Measurements from ENCODE around the gene PPFIBP1.
"Not testable (repeated sequence)": the region's sequence is repeated elsewhere in the genome, so short reads cannot be mapped to it uniquely, and the experiment has no call there.

PPFIBP1 gene

GRCh38 chr12:27598866-27599265 is 74.9 kb downstream of the PPFIBP1 start:
- not testable (repeated sequence) for DNase-seq

GRCh38 chr12:27601056-27601828 is 77.2 kb downstream of the PPFIBP1 start:
- not testable (repeated sequence) for DNase-seq

- DNase-seq: no peak
Observed at GRCh38 chr12:27602516-27602915, 78.5 kb downstream of the PPFIBP1 start.

GRCh38 chr12:27604431-27604830 is 80.4 kb downstream of the PPFIBP1 start:
- DNase-seq: no peak

- DNase-seq: no peak
Observed at GRCh38 chr12:27606986-27607385, 83.0 kb downstream of the PPFIBP1 start.

- DNase-seq: no peak
Observed at GRCh38 chr12:27607591-27607990, 83.6 kb downstream of the PPFIBP1 start.

GRCh38 chr12:27608890-27609289 is 84.9 kb downstream of the PPFIBP1 start:
- no peak for DNase-seq

- no peak for DNase-seq
Observed at GRCh38 chr12:27610374-27610773, 86.4 kb downstream of the PPFIBP1 start.

GRCh38 chr12:27614386-27614785 is 90.4 kb downstream of the PPFIBP1 start:
- no peak for DNase-seq

- DNase-seq: no peak
Observed at GRCh38 chr12:27614866-27615265, 90.9 kb downstream of the PPFIBP1 start.

GRCh38 chr12:27615331-27615891 is 91.4 kb downstream of the PPFIBP1 start:
- no peak for DNase-seq

- no peak for DNase-seq
Observed at GRCh38 chr12:27616356-27617142, 92.5 kb downstream of the PPFIBP1 start.

- DNase-seq: no peak
Observed at GRCh38 chr12:27618836-27619235, 94.8 kb downstream of the PPFIBP1 start.

- DNase-seq: no peak
Observed at GRCh38 chr12:27619308-27619707, 95.3 kb downstream of the PPFIBP1 start.

- no peak for DNase-seq
Observed at GRCh38 chr12:27620121-27620520, 96.1 kb downstream of the PPFIBP1 start.

- no peak for DNase-seq
Observed at GRCh38 chr12:27622436-27623195, 98.6 kb downstream of the PPFIBP1 start.

GRCh38 chr12:27623645-27624044 is 99.6 kb downstream of the PPFIBP1 start:
- DNase-seq: no peak

- DNase-seq: no peak
Observed at GRCh38 chr12:27624586-27624985, 100.6 kb downstream of the PPFIBP1 start.

GRCh38 chr12:27627123-27627852 is 103.3 kb downstream of the PPFIBP1 start:
- no peak for DNase-seq

- DNase-seq: not testable (repeated sequence)
Observed at GRCh38 chr12:27627853-27628469, 104.0 kb downstream of the PPFIBP1 start.

GRCh38 chr12:27630219-27630618 is 106.2 kb downstream of the PPFIBP1 start:
- DNase-seq: not testable (repeated sequence)

GRCh38 chr12:27631365-27631764 is 107.4 kb downstream of the PPFIBP1 start:
- no peak for DNase-seq
